ENCODE results near the gene SNAPC4.
"Not testable (repeated sequence)": the region's sequence is repeated elsewhere in the genome, so short reads cannot be mapped to it uniquely, and the experiment has no call there.

SNAPC4 gene

GRCh38 chr9:136431782-136432350, 31.9 kb upstream of the SNAPC4 start:
- Histone ChIP-seq H3K9me3 (replicated peaks; ENCODE audit: low read length) (no peaks in the 10 kb centered on the region), H3K9ac (ENCODE audit: low read depth, low read length) (no peak overlapping the region), H3K4me2 (ENCODE audit: low read length) (no peak overlapping the region), H3K27me3 (ENCODE audit: control insufficient read depth, insufficient read depth, low read length) (no peaks in the 10 kb centered on the region), H3K4me1 (ENCODE audit: control insufficient read depth, insufficient read depth, low read length) (peaks cover 7% of the 10 kb centered on the region), H3K4me3 (ENCODE audit: low read length) (no peak overlapping the region), H3K36me3 (ENCODE audit: insufficient read depth, low read length) (peaks cover 44% of the 10 kb centered on the region)

- H3K4me3 ChIP-seq (ENCODE audit: low read length) = no peak overlapping the region
- no peaks in the 10 kb centered on the region for H3K27me3 ChIP-seq (ENCODE audit: control insufficient read depth, insufficient read depth, low read length)
- H3K4me1 ChIP-seq (ENCODE audit: control insufficient read depth, insufficient read depth, low read length) = no peaks in the 10 kb centered on the region
- no peak overlapping the region for H3K4me2 ChIP-seq (ENCODE audit: low read length)
- no peaks in the 10 kb centered on the region for H3K9me3 ChIP-seq (replicated peaks; ENCODE audit: low read length)
- H3K36me3 ChIP-seq (ENCODE audit: insufficient read depth, low read length) = peaks cover 36% of the 10 kb centered on the region
- no peak overlapping the region for H3K9ac ChIP-seq (ENCODE audit: low read depth, low read length)
Measured at GRCh38 chr9:136430588-136431234, 30.7 kb upstream of the SNAPC4 start.

- H3K9ac ChIP-seq (ENCODE audit: low read depth, low read length) = no peak overlapping the region
- peaks cover 35% of the 10 kb centered on the region for H3K36me3 ChIP-seq (ENCODE audit: insufficient read depth, low read length)
Measured at GRCh38 chr9:136429683-136430491, 29.9 kb upstream of the SNAPC4 start.

DNA sequence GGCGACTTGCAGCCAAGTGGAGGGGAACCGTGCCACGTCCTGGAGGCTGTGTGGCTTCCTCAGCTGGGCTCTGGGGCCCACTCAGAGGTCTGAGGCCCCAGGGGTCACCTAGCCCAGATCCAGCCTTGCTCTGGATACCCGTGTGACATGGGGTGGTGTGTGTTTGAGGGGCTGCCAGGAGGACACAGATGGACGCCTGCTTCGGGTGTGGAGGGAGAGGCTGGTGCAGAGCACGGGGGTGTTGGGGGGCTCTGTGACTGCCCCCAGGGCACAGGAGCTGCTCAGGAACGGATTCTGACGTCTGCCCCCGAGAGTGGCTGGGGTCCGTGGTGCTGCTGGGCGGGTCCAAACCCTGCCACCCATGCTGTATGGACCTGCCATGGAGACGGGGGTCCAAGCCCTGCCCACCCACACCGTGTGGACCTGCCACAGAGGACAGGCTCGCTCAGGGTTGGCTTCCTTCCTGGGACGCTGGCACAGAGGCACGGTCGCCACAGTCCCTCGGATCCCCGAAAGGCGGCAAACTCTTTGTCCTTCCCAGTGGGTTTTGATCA, 29.2 kb upstream of the SNAPC4 start:
- no peaks in the 10 kb centered on the region for H3K4me1 ChIP-seq (ENCODE audit: control insufficient read depth, insufficient read depth, low read length)
- H3K4me2 ChIP-seq (ENCODE audit: low read length) = no peak overlapping the region
- no peak overlapping the region for H3K4me3 ChIP-seq (ENCODE audit: low read length)
- no peaks in the 10 kb centered on the region for H3K27me3 ChIP-seq (ENCODE audit: control insufficient read depth, insufficient read depth, low read length)
- no peaks in the 10 kb centered on the region for H3K9me3 ChIP-seq (replicated peaks; ENCODE audit: low read length)
- no peak overlapping the region for H3K9ac ChIP-seq (ENCODE audit: low read depth, low read length)
- peaks cover 42% of the 10 kb centered on the region for H3K36me3 ChIP-seq (ENCODE audit: insufficient read depth, low read length)

More at GRCh38 chr9:136429683-136430491, 29.9 kb upstream of the SNAPC4 start:
- H3K4me2 ChIP-seq (ENCODE audit: low read length) = no peak overlapping the region
- no peaks in the 10 kb centered on the region for H3K9me3 ChIP-seq (replicated peaks; ENCODE audit: low read length)
- no peaks in the 10 kb centered on the region for H3K27me3 ChIP-seq (ENCODE audit: control insufficient read depth, insufficient read depth, low read length)
- H3K4me3 ChIP-seq (ENCODE audit: low read length) = no peak overlapping the region
- H3K4me1 ChIP-seq (ENCODE audit: control insufficient read depth, insufficient read depth, low read length) = no peaks in the 10 kb centered on the region

- no peaks in the 10 kb centered on the region for H3K4me1 ChIP-seq (ENCODE audit: control insufficient read depth, insufficient read depth, low read length)
- no peak overlapping the region for H3K4me2 ChIP-seq (ENCODE audit: low read length)
- H3K4me3 ChIP-seq (ENCODE audit: low read length) = no peak overlapping the region
- H3K9ac ChIP-seq (ENCODE audit: low read depth, low read length) = no peak overlapping the region
- H3K9me3 ChIP-seq (replicated peaks; ENCODE audit: low read length) = no peaks in the 10 kb centered on the region
- H3K36me3 ChIP-seq (ENCODE audit: insufficient read depth, low read length) = peaks cover 60% of the 10 kb centered on the region
- no peaks in the 10 kb centered on the region for H3K27me3 ChIP-seq (ENCODE audit: control insufficient read depth, insufficient read depth, low read length)
Measured at GRCh38 chr9:136426787-136427186, 26.8 kb upstream of the SNAPC4 start.

DNA sequence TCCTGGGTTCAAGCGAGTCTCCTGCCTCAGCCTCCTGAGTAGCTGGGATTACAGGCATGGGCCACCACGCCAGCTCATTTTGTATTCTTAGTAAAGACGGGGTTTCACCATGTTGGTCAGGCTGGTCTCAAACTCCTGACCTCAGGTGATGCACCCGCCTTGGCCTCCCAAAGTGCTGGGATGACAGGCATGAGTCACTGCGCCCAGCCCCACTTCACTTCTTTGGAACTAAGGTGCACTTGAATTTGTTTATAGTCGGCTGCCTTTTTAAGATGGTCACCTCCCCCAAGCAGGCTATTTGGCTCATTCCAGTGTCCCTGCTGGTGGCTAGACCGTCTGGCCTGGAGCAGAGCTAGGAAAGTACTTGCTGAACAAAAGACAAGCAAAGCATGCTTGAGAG, 25.4 kb upstream of the SNAPC4 start:
- not testable (repeated sequence) for H3K4me2 ChIP-seq (ENCODE audit: low read length)

DNA sequence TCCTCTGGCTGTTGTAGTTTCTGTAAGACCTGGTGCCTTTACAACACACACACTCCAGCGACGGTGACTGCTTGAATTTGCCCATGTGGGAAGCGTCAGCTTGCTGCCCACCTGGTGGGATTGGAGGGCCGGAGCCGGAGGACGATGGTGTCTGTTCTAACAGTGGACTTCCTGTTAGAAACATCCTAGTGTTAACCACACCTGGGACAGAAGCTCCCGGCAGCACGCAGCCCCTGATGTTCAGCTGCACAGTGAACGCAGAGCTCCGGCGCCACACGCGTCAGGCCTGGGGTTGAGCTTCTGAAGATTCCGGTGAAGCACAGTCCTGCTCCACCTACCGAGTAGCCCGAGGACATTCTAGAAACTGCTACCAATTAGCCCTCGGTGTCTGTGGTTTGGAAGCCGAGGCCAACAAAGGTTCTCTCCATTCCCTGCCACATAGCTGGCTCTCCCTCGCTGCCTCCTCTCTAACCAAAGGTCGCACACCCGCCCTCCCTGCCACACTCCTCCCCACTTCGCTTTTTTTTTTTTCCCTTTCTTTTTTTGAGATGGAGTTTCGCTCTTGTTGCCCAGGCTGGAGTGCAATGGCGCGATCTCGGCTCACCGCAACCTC, 24.9 kb upstream of the SNAPC4 start:
- no peaks in the 10 kb centered on the region for H3K4me1 ChIP-seq (ENCODE audit: control insufficient read depth, insufficient read depth, low read length)
- H3K9me3 ChIP-seq (replicated peaks; ENCODE audit: low read length) = no peaks in the 10 kb centered on the region
- peaks cover 60% of the 10 kb centered on the region for H3K36me3 ChIP-seq (ENCODE audit: insufficient read depth, low read length)
- H3K9ac ChIP-seq (ENCODE audit: low read depth, low read length) = no peak overlapping the region
- no peaks in the 10 kb centered on the region for H3K27me3 ChIP-seq (ENCODE audit: control insufficient read depth, insufficient read depth, low read length)
- H3K4me3 ChIP-seq (ENCODE audit: low read length) = no peak overlapping the region
- no peak overlapping the region for H3K4me2 ChIP-seq (ENCODE audit: low read length)

More for the DNA sequence above, 25.4 kb upstream of the SNAPC4 start:
- H3K27me3 ChIP-seq (ENCODE audit: control insufficient read depth, insufficient read depth, low read length); H3K4me3 ChIP-seq (ENCODE audit: low read length); H3K4me1 ChIP-seq (ENCODE audit: control insufficient read depth, insufficient read depth, low read length); H3K9ac ChIP-seq (ENCODE audit: low read depth, low read length); H3K9me3 ChIP-seq (replicated peaks; ENCODE audit: low read length): not testable (repeated sequence)
- H3K36me3 ChIP-seq (ENCODE audit: insufficient read depth, low read length) = peaks cover 63% of the 10 kb centered on the region

- Histone ChIP-seq H3K9ac (ENCODE audit: low read depth, low read length) (no peak overlapping the region), H3K27me3 (ENCODE audit: control insufficient read depth, insufficient read depth, low read length) (no peaks in the 10 kb centered on the region), H3K4me2 (ENCODE audit: low read length) (no peak overlapping the region), H3K4me3 (ENCODE audit: low read length) (no peak overlapping the region), H3K9me3 (replicated peaks; ENCODE audit: low read length) (no peaks in the 10 kb centered on the region), H3K4me1 (ENCODE audit: control insufficient read depth, insufficient read depth, low read length) (no peaks in the 10 kb centered on the region), H3K36me3 (ENCODE audit: insufficient read depth, low read length) (peaks cover 59% of the 10 kb centered on the region)
Measured at GRCh38 chr9:136423432-136424146, 23.6 kb upstream of the SNAPC4 start.

DNA sequence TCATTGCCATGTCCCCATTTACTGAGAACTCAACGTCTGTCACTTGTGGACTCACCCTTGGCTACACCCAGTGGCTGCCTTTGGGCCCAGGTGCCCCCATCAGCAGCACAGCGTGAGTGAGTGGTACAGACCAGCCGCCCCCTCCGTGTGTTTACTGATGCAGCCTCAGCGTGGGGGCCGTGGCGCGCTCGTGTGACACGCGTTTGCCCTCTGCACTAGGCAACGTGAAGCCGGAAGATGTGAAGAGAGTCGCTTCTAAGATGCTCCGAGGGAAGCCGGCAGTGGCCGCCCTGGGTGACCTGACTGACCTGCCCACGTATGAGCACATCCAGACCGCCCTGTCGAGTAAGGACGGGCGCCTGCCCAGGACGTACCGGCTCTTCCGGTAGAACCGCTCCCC, 22.9 kb upstream of the SNAPC4 start:
- Histone ChIP-seq H3K4me3 (ENCODE audit: low read length) (no peak overlapping the region), H3K4me1 (ENCODE audit: control insufficient read depth, insufficient read depth, low read length) (no peaks in the 10 kb centered on the region), H3K9ac (ENCODE audit: low read depth, low read length) (no peak overlapping the region), H3K9me3 (replicated peaks; ENCODE audit: low read length) (no peaks in the 10 kb centered on the region), H3K27me3 (ENCODE audit: control insufficient read depth, insufficient read depth, low read length) (no peaks in the 10 kb centered on the region), H3K4me2 (ENCODE audit: low read length) (no peak overlapping the region), H3K36me3 (ENCODE audit: insufficient read depth, low read length) (peaks cover 65% of the 10 kb centered on the region)

GRCh38 chr9:136421791-136422190, 21.8 kb upstream of the SNAPC4 start:
- no peaks in the 10 kb centered on the region for H3K9me3 ChIP-seq (replicated peaks; ENCODE audit: low read length)
- H3K27me3 ChIP-seq (ENCODE audit: control insufficient read depth, insufficient read depth, low read length) = no peaks in the 10 kb centered on the region
- H3K9ac ChIP-seq (ENCODE audit: low read depth, low read length) = no peak overlapping the region
- H3K4me2 ChIP-seq (ENCODE audit: low read length) = no peak overlapping the region
- H3K36me3 ChIP-seq (ENCODE audit: insufficient read depth, low read length) = peaks cover 71% of the 10 kb centered on the region
- H3K4me1 ChIP-seq (ENCODE audit: control insufficient read depth, insufficient read depth, low read length) = peaks cover under 1% of the 10 kb centered on the region
- H3K4me3 ChIP-seq (ENCODE audit: low read length) = no peak overlapping the region

- Histone ChIP-seq H3K4me1 (ENCODE audit: control insufficient read depth, insufficient read depth, low read length) (peaks cover 3% of the 10 kb centered on the region), H3K36me3 (ENCODE audit: insufficient read depth, low read length) (peaks cover 83% of the 10 kb centered on the region), H3K4me3 (ENCODE audit: low read length) (no peak overlapping the region), H3K4me2 (ENCODE audit: low read length) (no peak overlapping the region), H3K9me3 (replicated peaks; ENCODE audit: low read length) (no peaks in the 10 kb centered on the region), H3K27me3 (ENCODE audit: control insufficient read depth, insufficient read depth, low read length) (no peaks in the 10 kb centered on the region), H3K9ac (ENCODE audit: low read depth, low read length) (no peak overlapping the region)
Measured at GRCh38 chr9:136419092-136419420, 19.1 kb upstream of the SNAPC4 start.
